H1 (cell line): Measurements from ENCODE around the gene MBNL2. TPM values are rescaled to one million over a fixed set of nuclear protein-coding genes. Genes with fewer than 3 reads are reported as not detected.

Experiments used
- CTCF ChIA-PET: fragments of 300-600 bp; sonication (Branson Sonifier 250); formaldehyde crosslinking; loops from one replicate; lab custom pipeline; 2021; ENCODE audit not compliant: partially characterized antibody; lab: Charles Lee
- POLR2A ChIA-PET: fragments of 300-600 bp; sonication (Branson Sonifier 250); formaldehyde crosslinking; loops from one replicate; lab custom pipeline; 2021; ENCODE audit warnings: inconsistent platforms; ENCODE audit not compliant: partially characterized antibody; lab: Charles Lee
- DNase-seq, 2 experiments: peaks; one replicate each; pipeline versions ENCODE4 v3.0.0 to v3.0.0-alpha.2; 2010 to 2022; ENCODE audit warnings: low spot score in 2 of 2, low read depth in 1 of 2, mixed read lengths in 1 of 2
- FAIRE-seq: peaks from 2 replicates; lab custom pipeline; 2011; peaks lifted over from hg19 to GRCh38; lab: Jason Lieb, UNC
- H2AFZ ChIP-seq: 2 replicates; pipeline ENCODE4 v1.8.1; 2012; ENCODE audit warnings: low read length, inconsistent platforms
- H2AK5ac ChIP-seq: 2 replicates; pipeline ENCODE4 v1.6.1; 2013; ENCODE audit warnings: low read depth, low read length
- H2BK120ac ChIP-seq: replicated peaks from 2 replicates; pipeline ENCODE3; 2013; ENCODE audit warnings: low read depth, low read length, inconsistent platforms
- H2BK12ac ChIP-seq: 2 replicates; pipeline ENCODE4 v1.6.1; 2013; ENCODE audit warnings: low read depth, low read length
- H2BK15ac ChIP-seq: 2 replicates; pipeline ENCODE4 v1.6.1; 2013; ENCODE audit warnings: low read length
- H2BK20ac ChIP-seq: 2 replicates; pipeline ENCODE4 v1.6.1; 2013; ENCODE audit warnings: low read length
- H2BK5ac ChIP-seq: 2 replicates; pipeline ENCODE4 v1.6.1; 2013; ENCODE audit warnings: low read depth, low read length
- H3K14ac ChIP-seq: 2 replicates; pipeline ENCODE4 v1.6.1; 2013; ENCODE audit warnings: inconsistent platforms; ENCODE audit not compliant: insufficient read length
- H3K18ac ChIP-seq: 2 replicates; pipeline ENCODE4 v1.6.1; 2013; ENCODE audit warnings: low read length; ENCODE audit errors: extremely low read depth
- H3K23ac ChIP-seq: 2 replicates; pipeline ENCODE4 v1.6.1; 2013; ENCODE audit warnings: inconsistent platforms; ENCODE audit not compliant: insufficient read length
- H3K23me2 ChIP-seq: 2 replicates; pipeline ENCODE4 v1.6.1; 2013; ENCODE audit warnings: low read depth, low read length
- H3K27ac ChIP-seq: 2 replicates; pipeline ENCODE4 v1.6.1; 2011; ENCODE audit warnings: low read depth, low read length, inconsistent platforms
- H3K27me3 ChIP-seq, 4 experiments: replicated peaks in 1 of 4; 1 replicate in 1 of 4; 2 replicates in 3 of 4; pipeline versions ENCODE4 v1.6.1 to v1.8.1; 2011 to 2013; ENCODE audit warnings: low read length in 3 of 4, mild to moderate bottlenecking in 3 of 4, inconsistent platforms in 2 of 4, mixed read lengths in 2 of 4, moderate library complexity in 1 of 4; ENCODE audit not compliant: control insufficient read depth in 3 of 4, insufficient read depth in 3 of 4; ENCODE audit errors: extremely low read depth in 1 of 4
- H3K36me3 ChIP-seq, 4 experiments: 2 replicates each; pipeline versions ENCODE4 v1.6.1 to v1.8.1; 2011 to 2013; ENCODE audit warnings: mild to moderate bottlenecking in 4 of 4, low read length in 3 of 4, moderate library complexity in 2 of 4, control low read depth in 1 of 4, inconsistent platforms in 1 of 4; ENCODE audit not compliant: insufficient read depth in 4 of 4, control insufficient read depth in 2 of 4
- H3K4ac ChIP-seq: replicated peaks from 2 replicates; pipeline ENCODE3; 2013; ENCODE audit warnings: low read length, low read depth, mixed read lengths, inconsistent platforms; ENCODE audit not compliant: insufficient read length
- H3K4me1 ChIP-seq, 4 experiments: replicated peaks in 1 of 4; 1 replicate in 1 of 4; 2 replicates in 3 of 4; pipeline versions ENCODE4 v1.6.1 to v1.8.1; 2011 to 2013; ENCODE audit warnings: low read length in 3 of 4, inconsistent platforms in 2 of 4, mixed read lengths in 1 of 4; ENCODE audit not compliant: insufficient read depth in 4 of 4, control insufficient read depth in 3 of 4
- H3K4me2 ChIP-seq, 2 experiments: 2 replicates each; pipeline versions ENCODE4 v1.6.1 to v1.8.1; 2011 to 2013; ENCODE audit warnings: low read depth in 2 of 2, low read length in 2 of 2, control low read depth in 1 of 2, inconsistent platforms in 1 of 2, mild to moderate bottlenecking in 1 of 2; ENCODE audit not compliant: insufficient read depth in 1 of 2
- H3K4me3 ChIP-seq, 4 experiments: fragments of 200-600, 300-600 bp in 1 of 4; sonication (generic), shearing (Covaris generic), sonication (Bioruptor Twin) in 1 of 4; 2 replicates each; pipeline versions ENCODE4 v1.5.1 to v1.8.1; 2011 to 2016; ENCODE audit warnings: low read length in 4 of 4, low read depth in 3 of 4, control low read depth in 2 of 4, inconsistent platforms in 2 of 4, mild to moderate bottlenecking in 2 of 4, mixed read lengths in 1 of 4, moderate library complexity in 1 of 4; ENCODE audit not compliant: insufficient read depth in 2 of 4; ENCODE audit errors: extremely low read depth in 1 of 4
- H3K56ac ChIP-seq: replicated peaks from 2 replicates; pipeline ENCODE3; 2013; ENCODE audit warnings: low read depth, mild to moderate bottlenecking, mixed read lengths, low read length, inconsistent platforms; ENCODE audit not compliant: insufficient read length
- H3K79me1 ChIP-seq: 2 replicates; pipeline ENCODE4 v1.6.1; 2013; ENCODE audit warnings: low read depth, low read length, control low read depth
- H3K79me2 ChIP-seq, 2 experiments: 2 replicates each; pipeline versions ENCODE4 v1.6.1 to v1.8.1; 2012 to 2013; ENCODE audit warnings: low read length in 2 of 2, mild to moderate bottlenecking in 2 of 2, inconsistent platforms in 1 of 2; ENCODE audit not compliant: insufficient read depth in 2 of 2, control insufficient read depth in 1 of 2
- H3K9ac ChIP-seq, 4 experiments: replicated peaks in 1 of 4; 1 replicate in 1 of 4; 2 replicates in 3 of 4; pipeline versions ENCODE4 v1.6.1 to v1.8.1; 2011 to 2013; ENCODE audit warnings: low read depth in 3 of 4, low read length in 3 of 4, control low read depth in 2 of 4, mild to moderate bottlenecking in 2 of 4, moderate library complexity in 2 of 4, inconsistent platforms in 1 of 4; ENCODE audit errors: extremely low read depth in 1 of 4
- H3K9me3 ChIP-seq, 2 experiments: 2 replicates each; pipeline versions ENCODE4 v1.6.1 to v1.8.1; 2012 to 2013; ENCODE audit warnings: mild to moderate bottlenecking in 2 of 2, moderate library complexity in 2 of 2, control low read depth in 1 of 2, inconsistent platforms in 1 of 2, low read depth in 1 of 2, low read length in 1 of 2, mixed read lengths in 1 of 2; ENCODE audit not compliant: insufficient read depth in 2 of 2
- H4K20me1 ChIP-seq, 2 experiments: replicated peaks in 1 of 2; 2 replicates each; pipeline versions ENCODE3 to v1.8.1; 2011 to 2013; ENCODE audit warnings: inconsistent platforms in 2 of 2, low read length in 2 of 2, mild to moderate bottlenecking in 1 of 2; ENCODE audit not compliant: insufficient read depth in 2 of 2, control insufficient read depth in 1 of 2
- H4K5ac ChIP-seq: 2 replicates; pipeline ENCODE4 v1.6.1; 2013; ENCODE audit warnings: low read length, low read depth, mixed read lengths, inconsistent platforms; ENCODE audit not compliant: insufficient read length
- H4K8ac ChIP-seq: 2 replicates; pipeline ENCODE4 v1.8.0; 2013; ENCODE audit warnings: mild to moderate bottlenecking, moderate library complexity, low read length, inconsistent platforms; ENCODE audit not compliant: insufficient read depth; ENCODE audit errors: extremely low read depth
- H4K91ac ChIP-seq: replicated peaks from 2 replicates; pipeline ENCODE3; 2013; ENCODE audit warnings: low read length, mixed read lengths, inconsistent platforms; ENCODE audit not compliant: insufficient read length
- ASH2L ChIP-seq: fragments of 200-600, 300-600 bp; sonication (generic); IDR thresholded peaks from one replicate; pipeline ENCODE4 v1.7.1; 2017; ENCODE audit warnings: low read length
- ATF3 ChIP-seq: IDR thresholded peaks from 2 replicates; pipeline ENCODE4 v1.6.1; 2011; ENCODE audit warnings: low read depth, mild to moderate bottlenecking, low read length; ENCODE audit not compliant: insufficient read depth
- BRCA1 ChIP-seq: IDR thresholded peaks from 2 replicates; pipeline ENCODE4 v1.6.1; 2012; ENCODE audit warnings: low read depth, low read length, improper control_type of control experiment
- CHD1 ChIP-seq: IDR thresholded peaks from 2 replicates; pipeline ENCODE4 v1.6.1; 2012; ENCODE audit warnings: low read depth, low read length, improper control_type of control experiment
- FOSL1 ChIP-seq: IDR thresholded peaks from 2 replicates; pipeline ENCODE4 v1.6.1; 2011; ENCODE audit warnings: mild to moderate bottlenecking, low read depth, low read length, moderate library complexity; ENCODE audit not compliant: insufficient read depth
- JUND ChIP-seq: IDR thresholded peaks from 2 replicates; pipeline ENCODE4 v1.6.1; 2011; ENCODE audit warnings: mild to moderate bottlenecking, improper control_type of control experiment, low read length
- POLR2AphosphoS5 ChIP-seq: IDR thresholded peaks from 2 replicates; pipeline ENCODE4 v1.6.1; 2011; ENCODE audit warnings: low read depth, low read length
- SIX5 ChIP-seq: IDR thresholded peaks from 2 replicates; pipeline ENCODE4 v1.6.1; 2011; ENCODE audit warnings: mild to moderate bottlenecking, low read depth, low read length
- TAF7 ChIP-seq: optimal IDR thresholded peaks from 2 replicates; pipeline ENCODE3; 2011; ENCODE audit warnings: low read depth, mild to moderate bottlenecking, inconsistent platforms, low read length, moderate library complexity, borderline replicate concordance
- WGBS, 2 experiments: shearing (Covaris generic) in 1 of 2; methylation state at CpG; one replicate each; pipeline versions ENCODE4 v1.1.6 to v1.1.7; 2013 to 2015; ENCODE audit warnings: low lambda C conversion rate in 2 of 2, mixed read lengths in 2 of 2, inconsistent platforms in 1 of 2, low coverage in 1 of 2, missing lambda C conversion rate in 1 of 2; ENCODE audit not compliant: insufficient replicate concordance in 2 of 2, insufficient coverage in 1 of 2, insufficient read length in 1 of 2; ENCODE audit errors: extremely low coverage in 1 of 2, missing lambda C conversion rate in 1 of 2; 5-methylcytosine and 5-hydroxymethylcytosine counted together
- polyA plus RNA-seq, 7 experiments: library from polyadenylated mRNA; depleted of rRNA in 3 of 7; stranded (reverse) in 5 of 7; unstranded in 2 of 7; fragments of >200 nt in 5 of 7; fragments of 200-250 nt in 2 of 7; gene quantifications; 1 replicate in 5 of 7; 2 replicates in 1 of 7; 4 replicates in 1 of 7; pipeline versions ENCODE4 v1.2.1 to v1.2.3, GENCODE V29; 2011 to 2013; ENCODE audit warnings: missing spikeins in 2 of 7, mixed read lengths in 2 of 7
- total RNA-seq: library from RNA; stranded (reverse); fragmentation: NEBNext Ultra II Directional; extraction: Animal tissue kit (Norgen Biotek cat#: 25700); gene quantifications from 2 replicates; pipeline ENCODE4 v1.2.1, GENCODE V29; 2021

The MBNL2 gene
- total and polyA plus RNA-seq, 2 of the 8 experiments (the other 6 are each of a cell fraction or from before 2014, with no cell fraction given), result 1.0 to 2.6 TPM

- Histone ChIP-seq H2BK15ac (no peak overlapping the region), H3K56ac (no peak overlapping the region), H3K79me2 (no peaks in the 10 kb centered on the region), H3K9me3 (no peaks in the 10 kb centered on the region), H2AFZ (no peak overlapping the region), H2BK5ac (no peak overlapping the region), H3K4me3 (no peak overlapping the region), H4K8ac (no peak overlapping the region), H2BK20ac (no peak overlapping the region), H3K27ac (no peak overlapping the region), H4K91ac (no peak overlapping the region), H2BK120ac (no peak overlapping the region), H3K23ac (no peak overlapping the region), H3K18ac (no peak overlapping the region), H3K79me1 (no peaks in the 10 kb centered on the region), H3K27me3 (no peaks in the 10 kb centered on the region), H2BK12ac (no peak overlapping the region), H3K4me2 (no peak overlapping the region), H3K14ac (no peak overlapping the region), H2AK5ac (no peak overlapping the region), H4K5ac (no peak overlapping the region), H3K23me2 (no peaks in the 10 kb centered on the region), H3K36me3 (no peaks in the 10 kb centered on the region), H3K4ac (no peak overlapping the region), H3K4me1 (no peaks in the 10 kb centered on the region), H3K9ac (no peak overlapping the region), H4K20me1 (no peaks in the 10 kb centered on the region)
- ChIA-PET CTCF (no interaction called here), POLR2A (no interaction called here)
- TF ChIP-seq ASH2L (no peak), CHD1 (no peak), TAF7 (no peak), SIX5 (no peak), JUND (no peak), BRCA1 (no peak), POLR2AphosphoS5 (no peak), ATF3 (no peak), FOSL1 (no peak)
- WGBS, 2 experiments, result 86% methylated on average over 2 of the region's 6 CpGs; no CpG with 5 or more reads in 1 of the 2 experiments
- FAIRE-seq (no peak), DNase-seq (no peak)
These were observed 151.7 kb downstream of the MBNL2 start for GRCh38 chr13:97373787-97374186.
